Skeletal muscle tissue (tissue), 4 donors: ENCODE measurements around the gene R3HDM2. TPM values are rescaled to one million over a fixed set of nuclear protein-coding genes. Genes with fewer than 3 reads are reported as not detected.
A peak's percentile ranks its signal among the peaks of the same experiment; 100 is the strongest.
"Not testable (repeated sequence)": the region's sequence is repeated elsewhere in the genome, so short reads cannot be mapped to it uniquely, and the experiment has no call there.

Experiments used
- H3K27ac ChIP-seq: one replicate; pipeline ENCODE4 v1.7.0; 2013; ENCODE audit warnings: mild to moderate bottlenecking, low read depth, low read length, inconsistent platforms
- H3K27me3 ChIP-seq, 3 donors: one replicate each; pipeline ENCODE4 v1.7.0; 2013; ENCODE audit warnings: low read length in 3 of 3; ENCODE audit not compliant: control insufficient read depth in 3 of 3, insufficient read depth in 3 of 3
- H3K36me3 ChIP-seq, 3 donors: one replicate each; pipeline ENCODE4 v1.7.0; 2013; ENCODE audit warnings: low read length in 3 of 3; ENCODE audit not compliant: control insufficient read depth in 3 of 3, insufficient read depth in 3 of 3
- H3K4me1 ChIP-seq, 3 donors: one replicate each; pipeline ENCODE4 v1.7.0; 2013; ENCODE audit warnings: low read length in 3 of 3, mild to moderate bottlenecking in 3 of 3; ENCODE audit not compliant: control insufficient read depth in 3 of 3, insufficient read depth in 3 of 3
- H3K4me3 ChIP-seq, 3 donors: one replicate each; pipeline ENCODE4 v1.7.0; 2013; ENCODE audit warnings: low read length in 3 of 3
- H3K9ac ChIP-seq, 3 donors: one replicate each; pipeline ENCODE4 v1.7.0; 2013; ENCODE audit warnings: low read length in 3 of 3, mild to moderate bottlenecking in 3 of 3, moderate library complexity in 2 of 3, low read depth in 1 of 3
- H3K9me3 ChIP-seq, 3 donors: one replicate each; pipeline ENCODE4 v1.7.0; 2013; ENCODE audit warnings: low read length in 3 of 3; ENCODE audit not compliant: control insufficient read depth in 3 of 3
- total RNA-seq: library from RNA; depleted of rRNA; stranded (reverse); fragments of >200 nt; gene quantifications from one replicate; pipeline ENCODE4 v1.2.3, GENCODE V29; 2014
- donor health status: Osteomylitis.

Gene R3HDM2
- total RNA-seq, 1 donor from 2014 or later, result 9.9 TPM

DNA sequence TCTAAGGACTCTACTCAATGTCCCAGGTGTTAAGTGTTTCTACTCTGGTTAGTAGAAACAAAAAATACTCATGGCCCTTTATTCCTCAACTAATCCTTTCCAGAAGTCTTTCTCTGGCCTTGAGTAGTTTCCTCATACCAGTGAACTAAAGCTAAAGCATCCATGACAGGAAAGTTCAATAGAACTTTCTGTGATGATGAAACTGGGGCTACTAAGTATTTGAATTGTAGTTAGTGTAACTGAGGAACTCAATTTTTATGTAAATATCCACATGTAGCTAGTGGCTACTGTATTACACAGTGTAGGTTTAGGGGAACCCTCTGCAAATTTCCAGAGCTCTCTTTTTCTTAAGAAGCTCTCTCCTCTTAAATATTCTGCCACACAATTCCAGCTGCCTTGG is 63.7 kb downstream of the R3HDM2 start:
- Histone ChIP-seq H3K4me3 (no peak overlapping the region), H3K4me1 (peaks cover 0 to 4% (median 0%) of the 10 kb centered on the region in 3 donors), H3K9me3 (no peaks in the 10 kb centered on the region)

DNA sequence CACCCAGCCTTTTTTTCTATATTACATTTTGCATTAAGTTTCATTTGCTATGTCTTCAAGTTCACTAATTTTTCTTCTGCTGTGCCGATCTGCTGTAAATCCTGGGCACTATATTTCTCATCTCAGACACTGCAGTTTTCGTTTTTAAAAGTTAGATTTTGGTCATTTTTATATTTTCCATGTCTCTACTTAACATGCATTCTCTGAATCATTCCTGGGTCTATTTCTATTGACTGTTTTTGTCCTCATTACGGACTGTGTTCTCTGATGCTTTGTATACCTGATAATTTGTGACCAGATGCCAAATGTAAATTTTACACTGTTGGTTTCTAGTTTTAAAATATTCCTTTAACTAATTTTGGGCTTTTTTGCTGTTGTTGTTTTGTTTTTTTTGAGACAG is 64.5 kb downstream of the R3HDM2 start:
- H3K27ac ChIP-seq, result no peak overlapping the region
- H3K4me3 ChIP-seq, result no peak overlapping the region
- no peaks in the 10 kb centered on the region for H3K9me3 ChIP-seq
- no peaks in the 10 kb centered on the region for H3K27me3 ChIP-seq
- peaks cover 0 to 4% (median 0%) of the 10 kb centered on the region in 3 donors for H3K4me1 ChIP-seq
- no peak overlapping the region for H3K9ac ChIP-seq
- no peaks in the 10 kb centered on the region for H3K36me3 ChIP-seq

More for the DNA sequence above, 63.7 kb downstream of the R3HDM2 start:
- H3K9ac ChIP-seq, result no peak overlapping the region
- H3K36me3 ChIP-seq, result no peaks in the 10 kb centered on the region
- H3K27me3 ChIP-seq, result no peaks in the 10 kb centered on the region
- no peak overlapping the region for H3K27ac ChIP-seq

DNA sequence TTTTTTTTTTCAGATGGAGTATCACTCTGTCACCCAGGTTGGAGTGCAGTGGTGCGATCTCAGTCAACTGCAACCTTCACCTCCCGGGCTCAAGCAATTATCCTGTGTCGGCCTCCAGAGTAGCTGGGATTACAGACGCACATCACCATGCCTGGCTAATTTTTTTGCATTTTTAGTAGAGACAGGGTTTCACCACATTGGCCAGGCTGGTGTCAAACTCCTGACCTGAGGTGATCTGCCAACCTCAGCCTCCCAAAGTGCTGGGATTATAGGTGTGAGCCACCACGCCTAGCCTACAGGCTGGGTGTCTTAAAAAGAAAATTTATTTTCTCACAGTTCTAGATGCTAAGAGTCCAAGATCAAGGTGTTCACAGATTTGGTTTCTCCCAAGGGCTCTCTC is 66.7 kb downstream of the R3HDM2 start:
- not testable (repeated sequence) for H3K9ac ChIP-seq, H3K36me3 ChIP-seq, H3K9me3 ChIP-seq, H3K27me3 ChIP-seq, H3K4me1 ChIP-seq, H3K27ac ChIP-seq, H3K4me3 ChIP-seq

DNA sequence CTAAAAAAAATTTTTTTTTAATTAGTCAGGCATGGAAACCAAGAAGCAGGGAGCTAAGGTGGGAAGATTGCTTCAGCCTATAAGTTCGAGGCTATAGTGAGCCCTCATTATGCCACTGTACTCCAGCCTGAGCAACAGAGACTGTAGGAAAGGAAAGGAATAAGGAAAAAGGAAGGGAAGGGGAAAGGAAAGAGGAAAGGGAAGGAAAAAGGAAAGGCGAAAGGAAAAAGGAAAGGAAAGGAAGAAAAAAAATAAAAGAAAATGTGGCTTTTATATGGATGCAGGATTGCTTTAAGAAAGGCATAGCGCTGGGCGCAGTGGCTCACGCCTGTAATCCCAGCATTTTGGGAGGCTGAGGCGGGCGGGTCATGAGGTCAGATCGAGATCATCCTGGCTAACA is 70.4 kb downstream of the R3HDM2 start:
- Histone ChIP-seq H3K27ac (no peak overlapping the region), H3K27me3 (no peaks in the 10 kb centered on the region), H3K9me3 (no peaks in the 10 kb centered on the region), H3K4me1 (no peaks in the 10 kb centered on the region), H3K36me3 (no peaks in the 10 kb centered on the region), H3K9ac (no peak overlapping the region), H3K4me3 (no peak overlapping the region)

DNA sequence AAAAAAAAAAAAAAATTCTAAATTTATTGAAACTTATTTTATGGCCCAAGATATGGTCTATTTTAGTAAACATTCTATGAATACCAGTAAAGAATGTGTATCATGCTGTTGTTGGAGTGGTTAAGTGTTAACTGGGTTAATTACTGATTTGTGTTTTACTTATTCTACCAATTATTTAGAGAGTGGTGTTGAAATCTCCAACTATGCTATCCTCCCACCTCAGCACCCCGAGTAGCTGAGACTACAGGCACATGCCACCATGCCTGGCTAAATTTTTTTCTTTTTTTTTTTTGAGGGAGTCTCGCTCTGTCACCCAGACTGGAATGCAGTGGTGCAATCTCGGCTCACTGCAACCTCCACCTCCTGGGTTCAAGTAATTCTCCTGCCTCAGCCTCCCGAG is 72.2 kb downstream of the R3HDM2 start:
- Histone ChIP-seq H3K9me3 (no peaks in the 10 kb centered on the region), H3K27me3 (no peaks in the 10 kb centered on the region), H3K4me3 (no peak overlapping the region), H3K9ac (no peak overlapping the region), H3K36me3 (no peaks in the 10 kb centered on the region), H3K4me1 (no peaks in the 10 kb centered on the region), H3K27ac (no peak overlapping the region)

DNA sequence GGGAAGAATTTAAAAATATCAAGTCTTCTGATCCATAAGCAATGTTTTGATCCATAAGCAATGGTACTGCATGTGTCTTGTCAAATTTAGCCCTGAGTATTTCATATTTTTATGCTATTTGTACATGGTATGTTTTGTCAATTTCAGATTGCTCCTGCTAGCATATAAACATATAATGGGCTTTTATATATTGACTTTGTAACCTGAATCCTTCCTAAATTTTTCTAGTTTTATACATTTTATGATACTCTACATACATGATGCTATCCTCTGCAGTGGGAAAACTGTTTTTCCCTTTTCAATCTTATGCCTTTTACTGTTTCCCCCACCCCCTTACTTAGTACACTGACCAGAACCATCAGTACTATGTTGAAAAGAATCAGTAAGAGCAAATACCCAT is 75.1 kb downstream of the R3HDM2 start:
- Histone ChIP-seq H3K27ac (no peak overlapping the region), H3K27me3 (no peaks in the 10 kb centered on the region), H3K9me3 (no peaks in the 10 kb centered on the region), H3K36me3 (no peaks in the 10 kb centered on the region), H3K4me1 (no peaks in the 10 kb centered on the region), H3K9ac (no peak overlapping the region), H3K4me3 (no peak overlapping the region)

DNA sequence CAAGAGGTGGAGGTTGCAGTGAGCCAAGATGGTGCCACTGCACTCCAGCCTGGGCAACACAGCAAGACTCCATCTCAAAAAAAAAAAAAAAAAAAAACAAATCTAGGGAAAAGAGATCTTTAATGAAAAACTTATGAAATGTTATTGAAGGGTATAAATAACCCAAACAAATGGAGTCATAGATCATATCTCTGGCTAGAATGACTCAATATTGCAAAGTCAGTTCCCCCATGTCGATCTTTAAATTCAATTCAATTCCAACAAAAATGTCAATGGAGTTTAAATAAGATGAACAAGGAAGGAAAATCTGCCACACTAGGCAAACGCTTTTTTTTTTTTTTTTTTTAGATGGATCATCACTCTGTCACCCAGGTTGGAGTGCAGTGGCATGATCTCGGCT is 78.7 kb downstream of the R3HDM2 start:
- no peak overlapping the region for H3K27ac ChIP-seq
- no peaks in the 10 kb centered on the region for H3K36me3 ChIP-seq
- H3K4me1 ChIP-seq, result no peaks in the 10 kb centered on the region
- H3K4me3 ChIP-seq, result no peak overlapping the region
- H3K27me3 ChIP-seq, result no peaks in the 10 kb centered on the region
- no peak overlapping the region for H3K9ac ChIP-seq
- no peaks in the 10 kb centered on the region for H3K9me3 ChIP-seq

DNA sequence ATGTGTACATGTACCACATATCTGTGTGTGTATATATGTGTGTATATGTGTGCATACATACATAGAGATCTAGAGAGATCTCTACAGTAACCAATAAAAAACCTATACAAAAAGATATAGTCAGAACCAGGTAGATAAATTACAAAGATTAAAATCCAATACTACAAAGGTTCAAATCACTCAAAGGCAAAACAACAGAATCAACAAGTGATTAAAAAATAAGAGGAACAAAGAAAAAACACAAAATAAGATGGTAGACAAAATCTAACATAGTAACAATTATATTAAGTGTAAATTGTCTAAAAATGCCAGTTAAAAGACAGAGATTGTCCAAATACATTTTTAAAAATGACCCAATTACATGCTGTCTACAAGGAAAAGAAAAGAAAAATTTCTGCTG is 83.6 kb downstream of the R3HDM2 start:
- Histone ChIP-seq H3K9me3 (no peaks in the 10 kb centered on the region), H3K9ac (no peak overlapping the region), H3K4me3 (no peak overlapping the region), H3K27ac (no peak overlapping the region), H3K27me3 (no peaks in the 10 kb centered on the region), H3K4me1 (peaks cover 2 to 4% (median 3%) of the 10 kb centered on the region in 3 donors), H3K36me3 (no peaks in the 10 kb centered on the region)

DNA sequence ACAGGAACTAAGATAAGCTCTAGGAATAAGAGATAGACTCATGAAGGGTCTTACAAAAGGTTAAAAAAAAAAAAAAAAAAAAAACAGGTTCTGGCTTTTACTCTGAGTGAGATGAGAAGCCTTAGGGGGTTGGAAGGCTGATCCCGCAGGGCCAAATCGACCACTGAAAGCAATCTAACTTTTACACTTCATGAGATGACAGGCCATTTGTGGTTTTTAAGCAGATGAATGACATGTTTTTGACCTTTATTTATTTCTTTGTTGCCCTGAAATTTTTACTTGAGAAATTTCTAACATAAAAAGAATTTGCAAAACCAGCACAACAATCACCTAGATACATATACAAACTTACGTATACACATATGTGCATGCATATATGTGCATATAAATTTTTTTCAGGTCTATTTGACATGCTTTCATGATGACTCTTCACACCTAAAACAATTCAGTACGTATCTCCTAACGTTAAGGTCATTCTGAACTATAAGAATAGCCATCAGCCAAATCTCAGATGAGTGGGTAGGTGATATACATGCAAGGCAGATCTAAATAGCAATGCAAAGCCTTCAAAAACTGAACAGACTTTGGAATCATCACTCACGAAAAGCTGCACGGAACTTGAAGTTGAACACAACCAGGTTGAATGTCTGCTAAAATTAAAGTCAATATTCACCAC is 87.0 kb downstream of the R3HDM2 start:
- H3K9ac ChIP-seq, result no peak overlapping the region

DNA sequence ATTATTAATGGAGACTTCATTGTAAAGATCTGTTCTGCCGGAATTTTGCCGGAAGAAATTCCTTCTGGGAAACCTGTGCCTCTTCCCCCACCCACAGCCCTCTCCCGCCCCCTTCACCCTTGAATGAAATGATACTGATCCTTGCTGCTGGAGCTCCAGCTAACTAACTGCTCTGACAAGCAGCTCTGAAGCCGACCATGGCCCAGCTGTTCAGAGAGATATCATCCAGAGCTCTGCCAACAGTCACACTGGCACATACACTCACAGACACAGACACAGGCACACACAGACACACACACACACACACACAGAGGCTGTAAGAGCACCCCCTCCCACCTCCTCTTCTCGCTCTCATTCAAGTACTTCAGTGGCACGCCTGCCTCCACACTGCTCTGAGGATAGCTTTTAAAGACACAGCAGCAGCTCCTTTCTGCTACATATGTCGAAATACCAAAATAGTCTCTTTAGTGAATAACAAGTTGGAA is 88.6 kb downstream of the R3HDM2 start:
- Histone ChIP-seq H3K9me3 (no peaks in the 10 kb centered on the region), H3K4me1 (peaks cover 8 to 17% (median 12%) of the 10 kb centered on the region in 3 donors), H3K27ac (peak overlapping the region; percentile 38), H3K36me3 (no peaks in the 10 kb centered on the region), H3K9ac (peak overlapping the region in 1 of 3 donors; percentile 26), H3K27me3 (no peaks in the 10 kb centered on the region), H3K4me3 (peak overlapping the region in 1 of 3 donors; percentile 15)

More for the DNA sequence above, 87.0 kb downstream of the R3HDM2 start:
- Histone ChIP-seq H3K27me3 (no peaks in the 10 kb centered on the region), H3K4me1 (peaks cover 8 to 17% (median 12%) of the 10 kb centered on the region in 3 donors), H3K9me3 (no peaks in the 10 kb centered on the region), H3K36me3 (no peaks in the 10 kb centered on the region), H3K27ac (no peak overlapping the region), H3K4me3 (no peak overlapping the region)
